GM12878 (cell line): ENCODE measurements around the gene LRIT1. TPM values are rescaled to one million over a fixed set of nuclear protein-coding genes. Genes with fewer than 3 reads are reported as not detected.

Experiments
- ATAC-seq: fragments of 200-7000 bp; cut with Tn5 transposase; 3 replicates; pipeline ENCODE4 v1.9.1; 2020; ENCODE audit warnings: mild to moderate bottlenecking, moderate library complexity
- BruUV-seq: library from RNA; stranded (reverse); fragments of 400-500 nt; replicated peaks from 2 replicates; lab custom pipeline; 2021; lab: Mats Ljungman, UMichigan
- CTCF ChIA-PET: fragments of 300-600 bp; sonication (Branson Sonifier 250); formaldehyde crosslinking; extraction: SDS; loops from one replicate; lab custom pipeline; 2021; ENCODE audit warnings: inconsistent platforms; lab: Yijun Ruan, JAX
- POLR2A ChIA-PET: fragments of 350-600 bp; formaldehyde crosslinking; extraction: SDS; loops from one replicate; lab custom pipeline; 2021; ENCODE audit warnings: inconsistent platforms; lab: Charles Lee
- RAD21 ChIA-PET: fragments of 300-600 bp; sonication (Branson Sonifier 250); formaldehyde crosslinking; loops from one replicate; lab custom pipeline; 2023; ENCODE audit warnings: antibody characterized with exemption; ENCODE audit not compliant: unreplicated experiment; lab: Charles Lee
- SMC1A ChIA-PET: fragments of 300-600 bp; sonication (Branson Sonifier 250); formaldehyde crosslinking; loops from one replicate; lab custom pipeline; 2023; ENCODE audit not compliant: unreplicated experiment, uncharacterized antibody; lab: Charles Lee
- DNase-seq: peaks from one replicate; pipeline ENCODE4 v3.0.0-alpha.2; 2011; ENCODE audit warnings: low read depth, low spot score
- FAIRE-seq: peaks from 3 replicates; lab custom pipeline; 2011; peaks lifted over from hg19 to GRCh38; lab: Jason Lieb, UNC
- H2AFZ ChIP-seq: 2 replicates; pipeline ENCODE4 v1.6.0; 2011; ENCODE audit warnings: low read depth, low read length, control low read depth; ENCODE audit not compliant: control insufficient read depth
- H3K27ac ChIP-seq: 2 replicates; pipeline ENCODE4 v1.5.1; 2011; ENCODE audit warnings: control low read depth; ENCODE audit not compliant: control insufficient read depth, insufficient read depth
- H3K27me3 ChIP-seq, 2 experiments: replicated peaks in 1 of 2; 2 replicates each; pipeline versions ENCODE4 v1.6.0 to v1.6.1; 2011; ENCODE audit warnings: low read length in 1 of 2; ENCODE audit not compliant: control insufficient read depth in 2 of 2, insufficient read depth in 2 of 2
- H3K36me3 ChIP-seq, 2 experiments: 2 replicates each; pipeline ENCODE4 v1.5.1; 2011; ENCODE audit warnings: low read length in 1 of 2; ENCODE audit not compliant: control insufficient read depth in 2 of 2, insufficient read depth in 2 of 2
- H3K4me1 ChIP-seq: 2 replicates; pipeline ENCODE4 v1.6.1; 2011; ENCODE audit warnings: mild to moderate bottlenecking, low read length, moderate library complexity, mixed read lengths; ENCODE audit not compliant: control insufficient read depth, insufficient read depth
- H3K4me2 ChIP-seq: 2 replicates; pipeline ENCODE4 v1.6.0; 2011; ENCODE audit warnings: control low read depth; ENCODE audit not compliant: control insufficient read depth, insufficient read depth
- H3K4me3 ChIP-seq: fragments of 200-600 bp; sonication (generic); 2 replicates; pipeline ENCODE4 v1.5.1; 2016
- H3K79me2 ChIP-seq: 2 replicates; pipeline ENCODE4 v1.6.0; 2011; ENCODE audit warnings: low read length; ENCODE audit not compliant: control insufficient read depth, insufficient read depth
- H3K9ac ChIP-seq: 2 replicates; pipeline ENCODE4 v1.8.0; 2011; ENCODE audit warnings: low read length, control low read depth, mixed read lengths; ENCODE audit not compliant: control insufficient read depth, insufficient read depth
- H3K9me3 ChIP-seq: replicated peaks from 3 replicates; pipeline ENCODE4 v1.5.1; 2011; ENCODE audit warnings: mild to moderate bottlenecking, low read length; ENCODE audit not compliant: control insufficient read depth, insufficient read depth
- H4K20me1 ChIP-seq: 2 replicates; pipeline ENCODE4 v1.6.0; 2011; ENCODE audit not compliant: control insufficient read depth, insufficient read depth
- EZH2 ChIP-seq: IDR thresholded peaks from 2 replicates; pipeline ENCODE4 v1.6.1; 2012; ENCODE audit warnings: low read depth, mild to moderate bottlenecking, control low read depth, inconsistent platforms, low read length, borderline replicate concordance; ENCODE audit not compliant: control insufficient read depth
- NBN ChIP-seq: fragments of 450-650 bp; IDR thresholded peaks from 2 replicates; pipeline ENCODE4 v1.6.1; 2016
- WGBS: methylation state at CpG from one replicate; pipeline ENCODE4 v1.1.6; 2016; ENCODE audit warnings: low lambda C conversion rate; ENCODE audit not compliant: insufficient replicate concordance, insufficient coverage; ENCODE audit errors: missing lambda C conversion rate; 5-methylcytosine and 5-hydroxymethylcytosine counted together
- in situ Hi-C: fragments of 300-500 bp; cut with MboI; formaldehyde crosslinking; loops from 9 replicates; pipeline ENCODE4 v1.14.3; 2018; ENCODE audit warnings: mixed read lengths
- intact Hi-C: fragments of 100-400 bp; cut with micrococcal nuclease; formaldehyde crosslinking; loops from one replicate; pipeline ENCODE4 v1.14.2; 2022; ENCODE audit not compliant: unreplicated experiment
- polyA plus RNA-seq, 11 experiments: library from polyadenylated mRNA; depleted of rRNA in 4 of 11; unstranded in 6 of 11; stranded (reverse) in 5 of 11; fragments of >200 nt; fragmentation: Nextera tagmentation in 4 of 11; fragmentation: Illumina TruSeq in 1 of 11; extraction: Ambion mirVana in 4 of 11; extraction: Trizol in 1 of 11; gene quantifications; 1 replicate in 1 of 11; 2 replicates in 10 of 11; pipeline versions ENCODE4 v1.2.1 to v1.2.3, GENCODE V29; 2011 to 2016; ENCODE audit warnings: inconsistent platforms in 2 of 11, missing spikeins in 2 of 11, low read depth in 1 of 11
- total RNA-seq, 4 experiments: library from RNA; depleted of rRNA in 3 of 4; stranded (reverse); fragments of >200 nt in 3 of 4; fragmentation: Illumina TruSeq in 1 of 4; extraction: Trizol in 1 of 4; gene quantifications; 2 replicates each; pipeline versions ENCODE4 v1.2.1 to v1.2.3, GENCODE V29; 2013 to 2021
- TF ChIP-seq, protein P1 (sequence below): IDR thresholded peaks from 2 replicates; pipeline ENCODE4 v1.6.1; 2012; ENCODE audit warnings: improper control_type of control experiment, low read depth, low read length; ENCODE audit not compliant: insufficient replicate concordance

Gene LRIT1
- total and polyA plus RNA-seq, 10 of the 15 experiments (the other 5 are each of a cell fraction or from before 2014, with no cell fraction given), result not detected

DNA sequence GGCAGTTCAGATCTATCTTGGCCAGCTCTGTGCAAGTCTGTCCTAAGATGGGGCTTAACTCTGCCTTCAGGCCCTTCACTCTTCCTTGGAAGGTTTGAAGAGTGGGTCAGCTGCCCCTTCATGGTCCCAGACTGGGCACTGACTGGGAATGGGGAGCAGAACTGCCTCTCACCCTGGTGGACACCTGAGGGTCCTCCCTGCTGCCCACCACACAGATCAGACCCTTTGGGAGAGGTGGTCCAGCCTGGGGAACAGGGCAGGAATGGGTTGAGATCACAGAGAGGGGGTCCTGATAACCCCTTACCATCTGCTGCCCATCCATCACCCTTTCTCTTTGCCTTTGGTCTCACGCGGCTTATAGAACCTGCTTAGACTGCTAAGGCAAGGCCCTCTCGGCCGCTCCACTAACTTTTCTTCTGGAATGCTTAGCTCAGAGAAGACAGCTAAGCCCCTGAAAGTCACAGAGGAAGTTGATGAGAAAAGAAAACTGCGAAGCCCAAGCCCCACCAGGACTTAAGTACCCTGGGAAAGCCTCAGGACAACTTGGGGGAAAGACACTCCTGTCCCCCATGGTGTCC is 47.4 kb downstream of the LRIT1 start:
- FAIRE-seq (no peak), ATAC-seq (no peak), DNase-seq (no peak)
- ChIA-PET SMC1A (interaction anchor here (0.6 to 1.8 kb wide), 2 partner anchors 30 to 45 kb away, joined by 3 to 8 read pairs; no protein-coding TSS in a partner anchor), CTCF (interaction anchor here (1.4 to 28.3 kb wide), 4 partner anchors 9 to 49 kb away, joined by 4 to 788 read pairs (median 9); no protein-coding TSS in a partner anchor), RAD21 (interaction anchor here (0.7 to 1.3 kb wide), 2 partner anchors 9 to 45 kb away, joined by 3 to 4 read pairs; no protein-coding TSS in a partner anchor), POLR2A (interaction anchor here (1.8 kb wide), 1 partner anchor 25 kb away, joined by 4 read pairs; no protein-coding TSS in a partner anchor)
- H3K9me3 ChIP-seq, result no peaks in the 10 kb centered on the region
- H3K4me2 ChIP-seq, result peak overlapping the region; percentile 84
- no TSS peak for BruUV-seq
- TF ChIP-seq EZH2, result 0 out of 2 replicates have a peak, but pooled peaks have one; percentile 66
- TF ChIP-seq, protein P1, sequence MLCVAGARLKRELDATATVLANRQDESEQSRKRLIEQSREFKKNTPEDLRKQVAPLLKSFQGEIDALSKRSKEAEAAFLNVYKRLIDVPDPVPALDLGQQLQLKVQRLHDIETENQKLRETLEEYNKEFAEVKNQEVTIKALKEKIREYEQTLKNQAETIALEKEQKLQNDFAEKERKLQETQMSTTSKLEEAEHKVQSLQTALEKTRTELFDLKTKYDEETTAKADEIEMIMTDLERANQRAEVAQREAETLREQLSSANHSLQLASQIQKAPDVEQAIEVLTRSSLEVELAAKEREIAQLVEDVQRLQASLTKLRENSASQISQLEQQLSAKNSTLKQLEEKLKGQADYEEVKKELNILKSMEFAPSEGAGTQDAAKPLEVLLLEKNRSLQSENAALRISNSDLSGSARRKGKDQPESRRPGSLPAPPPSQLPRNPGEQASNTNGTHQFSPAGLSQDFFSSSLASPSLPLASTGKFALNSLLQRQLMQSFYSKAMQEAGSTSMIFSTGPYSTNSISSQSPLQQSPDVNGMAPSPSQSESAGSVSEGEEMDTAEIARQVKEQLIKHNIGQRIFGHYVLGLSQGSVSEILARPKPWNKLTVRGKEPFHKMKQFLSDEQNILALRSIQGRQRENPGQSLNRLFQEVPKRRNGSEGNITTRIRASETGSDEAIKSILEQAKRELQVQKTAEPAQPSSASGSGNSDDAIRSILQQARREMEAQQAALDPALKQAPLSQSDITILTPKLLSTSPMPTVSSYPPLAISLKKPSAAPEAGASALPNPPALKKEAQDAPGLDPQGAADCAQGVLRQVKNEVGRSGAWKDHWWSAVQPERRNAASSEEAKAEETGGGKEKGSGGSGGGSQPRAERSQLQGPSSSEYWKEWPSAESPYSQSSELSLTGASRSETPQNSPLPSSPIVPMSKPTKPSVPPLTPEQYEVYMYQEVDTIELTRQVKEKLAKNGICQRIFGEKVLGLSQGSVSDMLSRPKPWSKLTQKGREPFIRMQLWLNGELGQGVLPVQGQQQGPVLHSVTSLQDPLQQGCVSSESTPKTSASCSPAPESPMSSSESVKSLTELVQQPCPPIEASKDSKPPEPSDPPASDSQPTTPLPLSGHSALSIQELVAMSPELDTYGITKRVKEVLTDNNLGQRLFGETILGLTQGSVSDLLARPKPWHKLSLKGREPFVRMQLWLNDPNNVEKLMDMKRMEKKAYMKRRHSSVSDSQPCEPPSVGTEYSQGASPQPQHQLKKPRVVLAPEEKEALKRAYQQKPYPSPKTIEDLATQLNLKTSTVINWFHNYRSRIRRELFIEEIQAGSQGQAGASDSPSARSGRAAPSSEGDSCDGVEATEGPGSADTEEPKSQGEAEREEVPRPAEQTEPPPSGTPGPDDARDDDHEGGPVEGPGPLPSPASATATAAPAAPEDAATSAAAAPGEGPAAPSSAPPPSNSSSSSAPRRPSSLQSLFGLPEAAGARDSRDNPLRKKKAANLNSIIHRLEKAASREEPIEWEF, result no peak
- no peak for TF ChIP-seq NBN
- no peaks in the 10 kb centered on the region for H3K36me3 ChIP-seq
- peaks cover 3% of the 10 kb centered on the region for H3K4me1 ChIP-seq
- H3K27me3 ChIP-seq, result peaks cover 18 to 29% of the 10 kb centered on the region in 2 experiments
- 2% methylated on average over 5 of the region's 5 CpGs for WGBS
- no peak overlapping the region; the same call in 1 of the 2 replicates for H2AFZ ChIP-seq
- H3K9ac ChIP-seq, result peak overlapping the region; percentile 16; the same call in 1 of the 2 replicates
- in situ Hi-C loops, result no loop called here
- peak overlapping the region; percentile 51 for H3K4me3 ChIP-seq
- peaks cover 2% of the 10 kb centered on the region for H4K20me1 ChIP-seq
- intact Hi-C loops, result no loop called here
- no peaks in the 10 kb centered on the region for H3K79me2 ChIP-seq
- no peak overlapping the region for H3K27ac ChIP-seq
